Umbilical cord (tissue), 2 donors: ENCODE results near the gene GJA3. TPM values are rescaled to one million over a fixed set of nuclear protein-coding genes. Genes with fewer than 3 reads are reported as not detected.

Experiments used
- DNase-seq: peaks from one replicate; pipeline ENCODE4 v3.0.0-alpha.2; 2015; ENCODE audit warnings: low spot score
- total RNA-seq: library from RNA; depleted of rRNA; stranded (reverse); fragments of >200 nt; gene quantifications from one replicate; pipeline ENCODE4 v1.2.3, GENCODE V29; 2014; ENCODE audit warnings: low replicate concordance; ENCODE audit not compliant: insufficient read depth

GJA3 gene
- total RNA-seq, 1 donor from 2014 or later: 1.4 TPM

GRCh38 chr13:20128459-20128931 lies 32.4 kb downstream of the GJA3 start:
- DNase-seq: no peak

DNA sequence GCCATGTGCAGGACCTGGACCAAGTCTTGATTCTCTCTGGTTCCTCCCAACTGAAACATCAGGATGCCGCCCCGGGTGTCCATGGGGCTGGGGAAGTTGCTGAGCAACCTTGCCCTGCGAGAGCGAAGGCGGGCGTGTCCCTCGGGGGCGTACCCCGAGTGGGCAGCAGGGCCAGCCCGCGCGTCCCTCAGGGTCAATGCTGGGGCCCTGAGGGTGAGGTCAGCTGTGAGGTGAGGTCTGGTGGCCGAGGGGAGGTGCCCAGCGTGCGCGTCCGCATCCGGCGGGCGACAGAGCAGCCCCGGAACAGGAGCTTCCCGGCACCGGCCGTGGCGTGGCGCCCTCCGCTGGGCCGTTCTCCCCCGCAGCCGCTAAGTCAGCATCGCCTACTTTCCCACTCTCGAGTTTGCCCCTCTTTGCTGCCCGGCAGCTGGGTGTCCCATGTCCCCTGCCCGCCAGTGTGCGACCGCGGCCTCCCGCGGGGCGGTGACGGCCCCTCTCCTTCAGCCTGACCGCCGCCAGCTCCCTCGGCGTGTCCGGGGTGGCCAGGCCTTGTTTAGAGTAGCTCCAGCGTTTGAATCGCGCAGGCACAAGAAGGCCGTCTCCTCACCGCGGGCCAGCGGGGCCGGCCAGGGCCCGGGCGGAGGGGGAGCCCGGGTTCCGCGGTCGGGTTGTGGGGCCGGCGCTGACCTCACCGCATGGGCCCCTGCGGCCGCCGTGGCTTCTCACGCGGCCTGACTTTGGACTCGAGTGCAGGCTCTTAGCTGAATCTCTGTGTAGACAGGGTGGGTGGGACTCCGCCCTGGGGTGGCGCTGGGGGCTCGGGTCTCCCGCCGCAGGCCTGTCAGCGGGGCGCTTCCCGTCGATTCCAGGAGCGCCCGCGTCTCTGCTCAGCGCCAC lies 33.0 kb downstream of the GJA3 start:
- DNase-seq: peak; percentile 69

DNA sequence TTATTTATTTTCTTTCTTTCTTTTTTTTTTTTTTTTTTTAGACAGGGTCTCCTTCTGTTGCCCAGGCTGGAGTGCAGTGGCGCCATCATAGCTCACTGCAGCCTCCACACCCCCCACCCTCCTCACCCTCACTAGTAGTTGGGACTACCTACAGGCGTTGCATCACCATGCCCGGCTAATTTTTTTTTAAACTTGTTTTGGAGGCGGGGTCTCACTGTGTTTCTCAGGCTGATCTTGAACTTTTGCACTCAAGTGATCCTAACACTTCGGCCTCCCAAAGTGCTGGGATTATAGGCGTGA lies 33.6 kb downstream of the GJA3 start:
- no peak for DNase-seq

DNA sequence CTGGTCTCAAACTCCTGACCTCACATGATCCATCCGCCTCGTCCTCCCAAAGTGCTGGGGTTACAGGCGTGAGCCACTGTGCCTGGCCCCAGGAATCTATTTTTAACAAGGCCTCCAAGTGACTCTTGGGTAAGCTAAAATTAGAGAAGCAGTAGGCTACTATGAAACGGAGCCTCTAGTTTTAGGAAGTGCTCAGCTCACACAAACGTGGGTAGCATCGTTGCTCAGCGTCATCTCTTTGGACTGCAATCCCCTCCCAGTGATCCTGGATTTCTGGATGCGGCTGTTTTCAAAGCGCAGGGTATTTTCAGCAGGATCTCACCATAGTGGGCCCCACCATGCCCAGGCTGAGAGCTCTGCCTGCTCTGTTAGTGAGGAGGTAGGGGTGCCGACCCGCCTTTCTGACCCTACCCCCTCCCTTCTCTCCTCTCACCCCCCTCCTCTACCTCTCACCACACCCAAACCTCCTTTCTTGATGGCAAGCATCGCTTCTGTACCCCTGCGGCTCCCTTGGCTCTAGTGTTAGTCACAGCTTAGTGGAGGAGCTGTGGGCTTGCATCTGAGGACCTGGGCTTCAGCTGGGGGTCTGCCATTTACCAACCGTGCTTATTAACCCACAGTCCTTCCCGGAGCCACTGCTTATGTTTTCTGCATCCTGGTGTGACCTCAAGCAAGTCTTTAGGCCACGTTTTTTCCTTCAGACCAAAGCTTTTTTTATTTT lies 34.2 kb downstream of the GJA3 start:
- DNase-seq: peak; percentile 68

GRCh38 chr13:20125783-20126165 lies 35.1 kb downstream of the GJA3 start:
- DNase-seq: no peak

- no peak for DNase-seq
Observed at GRCh38 chr13:20125129-20125782, 35.6 kb downstream of the GJA3 start.

GRCh38 chr13:20124303-20124702 lies 36.5 kb downstream of the GJA3 start:
- DNase-seq: no peak

GRCh38 chr13:20121159-20121525 lies 39.7 kb downstream of the GJA3 start:
- no peak for DNase-seq

DNA sequence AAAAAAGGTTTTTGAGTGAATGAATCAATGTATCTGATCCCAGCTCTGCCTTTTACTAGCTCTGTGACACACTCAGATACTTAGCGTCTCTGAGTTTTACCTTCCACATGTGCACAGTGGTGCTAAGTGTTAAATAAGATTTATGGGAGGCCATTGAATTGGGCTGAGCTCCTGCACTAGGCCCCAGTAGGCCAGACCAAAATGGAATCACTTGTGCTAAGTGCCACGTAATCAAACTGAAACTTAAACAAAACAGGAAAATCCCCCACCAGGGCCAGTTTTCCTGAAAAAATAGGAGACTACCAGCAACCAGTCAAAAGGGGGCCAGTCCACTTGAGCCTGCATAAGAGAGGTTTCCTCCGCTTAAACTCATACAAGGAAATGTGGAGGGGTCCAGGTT lies 40.9 kb downstream of the GJA3 start:
- DNase-seq: no peak

GRCh38 chr13:20118268-20119140 lies 42.3 kb downstream of the GJA3 start:
- DNase-seq: peak; percentile 78

- no peak for DNase-seq
Observed at GRCh38 chr13:20116213-20116612, 44.6 kb downstream of the GJA3 start.

GRCh38 chr13:20114066-20114610 lies 46.7 kb downstream of the GJA3 start:
- DNase-seq: no peak

DNA sequence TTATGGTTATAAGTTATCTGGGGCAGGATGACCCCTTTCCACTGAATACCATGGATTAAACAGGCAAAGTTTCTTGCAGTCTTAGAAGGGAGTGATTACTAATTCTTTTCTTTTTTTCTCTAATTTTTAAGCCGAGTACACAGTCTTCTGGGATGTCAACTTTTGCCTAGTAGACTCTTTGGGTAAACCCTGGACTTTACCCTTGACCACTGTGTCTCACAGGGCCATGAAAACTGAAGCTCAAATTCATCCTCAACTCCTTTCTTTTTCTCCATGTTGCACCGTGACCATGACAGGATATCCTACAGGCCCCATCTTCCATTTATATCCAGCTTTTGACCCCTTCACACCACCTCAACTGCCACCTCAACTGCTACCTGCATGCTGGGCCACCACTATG lies 51.8 kb downstream of the GJA3 start:
- DNase-seq: no peak

DNA sequence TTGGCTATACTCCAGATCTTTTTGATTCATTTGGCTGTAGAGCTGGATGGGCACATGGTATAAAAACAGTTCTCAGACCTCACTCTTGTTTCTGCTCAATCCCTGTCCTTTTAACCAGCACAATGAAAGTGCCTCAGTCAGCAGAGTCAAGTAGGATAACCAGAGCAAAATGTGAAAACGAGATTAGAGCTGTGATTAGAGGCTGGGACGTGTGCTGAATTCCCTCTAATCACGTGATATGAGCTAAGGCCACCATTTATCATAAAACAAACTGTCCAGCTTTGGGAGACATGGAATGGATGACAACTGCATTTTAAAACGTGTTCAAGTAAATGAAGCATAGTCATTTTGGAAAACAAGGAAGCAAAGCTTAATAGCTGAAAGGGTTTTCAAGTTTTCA lies 54.1 kb downstream of the GJA3 start:
- DNase-seq: no peak

GRCh38 chr13:20105161-20105689 lies 55.6 kb downstream of the GJA3 start:
- DNase-seq: no peak

- no peak for DNase-seq
Observed at GRCh38 chr13:20102525-20103180, 58.2 kb downstream of the GJA3 start.

- no peak for DNase-seq
Observed at GRCh38 chr13:20101467-20102316, 59.2 kb downstream of the GJA3 start.

DNA sequence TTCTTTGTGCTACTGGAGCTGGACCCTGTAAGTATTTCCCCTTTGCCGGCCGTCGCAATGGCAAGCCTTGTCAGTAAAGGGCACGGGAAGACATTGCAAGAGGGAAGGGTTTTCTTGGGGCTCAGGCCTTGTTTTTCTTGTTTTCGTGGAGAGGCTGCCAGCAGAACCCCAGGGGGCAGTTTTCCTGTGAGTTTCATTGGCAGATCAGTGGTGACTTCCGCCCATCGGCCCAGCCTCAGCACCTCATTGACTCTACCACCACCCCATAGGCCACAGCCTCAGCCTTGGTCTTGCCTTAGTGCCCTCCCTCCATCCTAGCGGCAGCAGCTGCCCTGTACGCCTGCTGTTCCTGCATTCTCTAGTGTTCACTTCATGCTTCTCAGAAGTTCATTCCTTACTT lies 61.5 kb downstream of the GJA3 start:
- no peak for DNase-seq

DNA sequence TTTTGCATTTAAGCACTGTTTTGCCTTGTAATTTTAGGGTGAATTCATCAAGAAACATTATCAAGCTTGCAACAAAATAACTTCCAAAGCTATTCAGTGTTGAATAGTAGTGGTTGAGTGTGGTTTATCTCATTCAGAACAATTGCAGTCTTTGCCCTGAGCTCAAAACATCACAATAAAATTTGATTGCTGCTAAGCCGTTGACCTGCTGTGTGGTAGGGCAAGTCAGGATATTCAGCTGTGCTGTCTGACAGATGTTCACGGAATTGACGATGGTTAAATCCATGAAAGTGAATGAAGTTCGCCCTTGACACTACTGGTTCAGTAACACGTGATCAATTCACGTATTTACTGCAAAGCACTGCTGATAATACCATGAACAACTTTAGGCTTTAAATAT lies 66.9 kb downstream of the GJA3 start:
- DNase-seq: no peak

DNA sequence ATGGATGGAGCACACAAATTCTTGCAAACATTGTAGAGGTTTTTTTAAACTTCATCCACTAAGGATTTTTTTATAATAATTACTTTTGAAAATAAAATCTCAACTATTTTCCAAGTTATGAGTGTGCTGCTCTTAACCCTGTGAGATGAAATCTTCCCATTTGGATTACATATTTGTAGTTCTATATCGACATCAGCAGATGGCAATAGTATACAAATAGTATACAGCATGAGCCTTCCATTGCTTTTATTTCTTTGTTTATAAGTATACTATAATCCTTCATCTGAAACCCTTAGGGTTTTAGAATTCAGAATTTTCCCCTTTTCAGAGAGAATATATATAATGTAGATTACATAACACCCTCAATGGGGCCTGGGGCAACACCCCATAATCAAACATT lies 70.5 kb downstream of the GJA3 start:
- no peak for DNase-seq
